ENCODE measurements around the gene MED19. TPM values are rescaled to one million over a fixed set of nuclear protein-coding genes. Genes with fewer than 3 reads are reported as not detected.

MED19 gene
- total RNA-seq, 2 experiments from 2014 or later = 11.1 to 17.5 TPM

Small RNAs within 50 kb of the gene (small RNA-seq; reads per million reads assigned to genes)
- not detected for gene TMX2-CTNND1

Other genes with a start within 250 kb of the MED19 start
- 47.1 and 61.1 TPM in 2 replicates for gene SLC43A1, start 196.5 kb downstream of the MED19 start, total RNA-seq (2014; rRNA removed; shearing (Covaris generic))
- gene SLC43A1, start 196.5 kb downstream of the MED19 start, total RNA-seq (2022) = 78.6 and 87.0 TPM in 2 replicates
- gene TIMM10, start 181.5 kb downstream of the MED19 start, total RNA-seq (2014; rRNA removed; shearing (Covaris generic)) = 163 and 195 TPM in 2 replicates
- 204 and 258 TPM in 2 replicates for gene TIMM10, start 181.5 kb downstream of the MED19 start, total RNA-seq (2022)
- gene SMTNL1, start 174.6 kb downstream of the MED19 start, total RNA-seq (2014; rRNA removed; shearing (Covaris generic)) = not detected in 2 replicates
- gene SMTNL1, start 174.6 kb downstream of the MED19 start, total RNA-seq (2022) = not detected in 2 replicates
- gene UBE2L6, start 144.5 kb downstream of the MED19 start, total RNA-seq (2014; rRNA removed; shearing (Covaris generic)) = 64.7 and 68.9 TPM in 2 replicates
- gene UBE2L6, start 144.5 kb downstream of the MED19 start, total RNA-seq (2022) = 51.7 and 56.1 TPM in 2 replicates
- gene SERPING1, start 114.5 kb downstream of the MED19 start, total RNA-seq (2014; rRNA removed; shearing (Covaris generic)) = not detected in 2 replicates
- gene SERPING1, start 114.5 kb downstream of the MED19 start, total RNA-seq (2022) = not detected in 2 replicates
- gene YPEL4, start 62.3 kb downstream of the MED19 start, total RNA-seq (2014; rRNA removed; shearing (Covaris generic)) = 0.54 and 0.85 TPM in 2 replicates
- 0.52 and 0.55 TPM in 2 replicates for gene YPEL4, start 62.3 kb downstream of the MED19 start, total RNA-seq (2022)
- gene CLP1, start 54.5 kb downstream of the MED19 start, total RNA-seq (2014; rRNA removed; shearing (Covaris generic)) = 18.3 and 18.5 TPM in 2 replicates
- 18.1 and 20.8 TPM in 2 replicates for gene CLP1, start 54.5 kb downstream of the MED19 start, total RNA-seq (2022)
- gene ZDHHC5, start 44.1 kb downstream of the MED19 start, total RNA-seq (2014; rRNA removed; shearing (Covaris generic)) = 23.4 and 27.5 TPM in 2 replicates
- gene ZDHHC5, start 44.1 kb downstream of the MED19 start, total RNA-seq (2022) = 46.1 and 57.4 TPM in 2 replicates
- 53.3 and 54.9 TPM in 2 replicates for gene TMX2, start 378 bp upstream of the MED19 start, total RNA-seq (2014; rRNA removed; shearing (Covaris generic))
- gene TMX2, start 378 bp upstream of the MED19 start, total RNA-seq (2022) = 60.2 and 66.9 TPM in 2 replicates
- gene SELENOH, start 29.3 kb upstream of the MED19 start, total RNA-seq (2014; rRNA removed; shearing (Covaris generic)) = 181 and 229 TPM in 2 replicates
- gene SELENOH, start 29.3 kb upstream of the MED19 start, total RNA-seq (2022) = 144 and 169 TPM in 2 replicates
- gene BTBD18, start 39.6 kb upstream of the MED19 start, total RNA-seq (2014; rRNA removed; shearing (Covaris generic)) = not detected in 2 replicates
- not detected in 2 replicates for gene BTBD18, start 39.6 kb upstream of the MED19 start, total RNA-seq (2022)
- 5.1 and 6.7 TPM in 2 replicates for gene CTNND1, start 49.6 kb upstream of the MED19 start, total RNA-seq (2014; rRNA removed; shearing (Covaris generic))
- gene CTNND1, start 49.6 kb upstream of the MED19 start, total RNA-seq (2022) = 5.3 and 9.0 TPM in 2 replicates

Measured in OCI-LY7 (cell line).